Right lobe of liver (tissue), 6 donors: ENCODE measurements around the gene BICC1. TPM values are rescaled to one million over a fixed set of nuclear protein-coding genes. Genes with fewer than 3 reads are reported as not detected.

Source experiments
- ATAC-seq, 4 donors: fragments of 200-7000 bp; cut with Tn5 transposase; one replicate each; pipeline ENCODE4 v1.9.1; 2020; ENCODE audit warnings: mild to moderate bottlenecking in 4 of 4, moderate library complexity in 4 of 4
- DNase-seq, 3 donors: peaks; one replicate each; pipeline ENCODE4 v3.0.0-alpha.2; 2020
- H3K27ac ChIP-seq, 3 donors: fragments of 200-600 bp; one replicate each; pipeline ENCODE4 v1.8.0; 2022
- H3K27me3 ChIP-seq, 2 donors: fragments of 200-600 bp; one replicate each; pipeline ENCODE4 v1.8.0; 2022
- H3K36me3 ChIP-seq, 4 donors: fragments of 200-600 bp; sonication (generic) in 1 of 4; one replicate each; pipeline versions ENCODE4 v1.5.1 to v1.8.0; 2017 to 2022; ENCODE audit warnings: control low read depth in 1 of 4
- H3K4me1 ChIP-seq, 4 donors: fragments of 200-600 bp; sonication (generic) in 1 of 4; one replicate each; pipeline versions ENCODE4 v1.5.1 to v1.8.0; 2017 to 2022; ENCODE audit warnings: control low read depth in 1 of 4
- H3K4me3 ChIP-seq, 3 donors: fragments of 200-600 bp; one replicate each; pipeline ENCODE4 v1.8.0; 2022
- H3K9me3 ChIP-seq, 4 donors: fragments of 200-600 bp; sonication (generic) in 1 of 4; one replicate each; pipeline versions ENCODE4 v1.5.1 to v1.8.0; 2017 to 2022; ENCODE audit warnings: control low read depth in 1 of 4
- CTCF ChIP-seq, 4 donors: fragments of 200-600 bp in 3 of 4; fragments of 450-650 bp in 1 of 4; IDR thresholded peaks; one replicate each; pipeline versions ENCODE4 v1.5.1 to v1.8.0; 2016 to 2022; ENCODE audit warnings: antibody characterized with exemption in 4 of 4, mild to moderate bottlenecking in 2 of 4
- POLR2A ChIP-seq: fragments of 450-650 bp; IDR thresholded peaks from one replicate; pipeline ENCODE4 v1.6.1; 2017; ENCODE audit warnings: antibody characterized with exemption, mild to moderate bottlenecking
- WGBS: methylation state at CpG from one replicate; pipeline ENCODE4 v1.1.6; 2018; ENCODE audit warnings: low coverage, low lambda C conversion rate; ENCODE audit not compliant: insufficient coverage; ENCODE audit errors: missing lambda C conversion rate; 5-methylcytosine and 5-hydroxymethylcytosine counted together
- intact Hi-C, 2 donors: fragments of 100-400 bp; cut with DNase I; formaldehyde crosslinking; loops; one replicate each; pipeline versions ENCODE4 v1.11.2 to v1.14.1; 2022
- total RNA-seq, 6 experiments: library from RNA; depleted of rRNA in 2 of 6; stranded (reverse); fragments of >200 nt in 2 of 6; fragmentation: NEBNext Ultra II Directional in 3 of 6; extraction: Animal tissue kit (Norgen Biotek cat#: 25700) in 3 of 6; gene quantifications; one replicate each; pipeline versions ENCODE4 v1.1.0 to v1.2.4, GENCODE V29; 2016 to 2023
- donor health status: DM: no; HTN: yes; CAD: no.
- donor health status: DM: no; HTN: no; CAD: no.
- donor health status: DM: no; HTN: no; CAD: no.
- donor health status: DM: no; HTN: yes; CAD: no.
- donor health status: DM: no; HTN: yes; CAD: no.

The BICC1 gene
- total RNA-seq, 6 experiments from 2014 or later = 1.2 to 9.0 (median 2.3) TPM

DNA sequence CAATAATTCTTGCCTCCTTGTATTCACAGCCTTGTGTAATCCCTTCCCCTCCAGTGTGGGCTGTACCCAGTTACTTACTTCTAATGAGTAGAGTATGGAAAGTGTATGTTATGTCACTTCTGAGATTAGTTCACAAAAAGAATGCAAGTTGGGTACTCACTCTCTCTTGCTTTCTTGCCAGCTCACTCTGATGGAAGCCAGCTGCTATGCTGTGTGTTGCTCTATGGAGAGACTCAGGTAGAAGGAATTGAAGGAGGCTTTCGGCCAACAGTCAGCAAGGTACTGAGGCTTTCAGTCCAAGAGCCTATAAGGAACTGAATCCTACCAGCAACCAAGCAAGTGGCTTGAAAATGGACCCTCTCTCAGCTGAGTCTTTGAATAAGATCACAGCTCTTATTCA is 9.7 kb upstream of the BICC1 start:
- H3K27me3 ChIP-seq = no peaks in the 10 kb centered on the region
- H3K36me3 ChIP-seq = no peaks in the 10 kb centered on the region
- H3K4me3 ChIP-seq = no peak overlapping the region
- H3K9me3 ChIP-seq = no peaks in the 10 kb centered on the region
- ATAC-seq (no peak), DNase-seq (no peak)
- TF ChIP-seq POLR2A = no peak
- no peak for TF ChIP-seq CTCF (IDR thresholded peaks at IDR 0.05)
- H3K27ac ChIP-seq = no peak overlapping the region
- intact Hi-C loops = no loop called here
- 100% methylated on average over 1 of the region's 1 CpG for WGBS
- no peaks in the 10 kb centered on the region for H3K4me1 ChIP-seq

DNA sequence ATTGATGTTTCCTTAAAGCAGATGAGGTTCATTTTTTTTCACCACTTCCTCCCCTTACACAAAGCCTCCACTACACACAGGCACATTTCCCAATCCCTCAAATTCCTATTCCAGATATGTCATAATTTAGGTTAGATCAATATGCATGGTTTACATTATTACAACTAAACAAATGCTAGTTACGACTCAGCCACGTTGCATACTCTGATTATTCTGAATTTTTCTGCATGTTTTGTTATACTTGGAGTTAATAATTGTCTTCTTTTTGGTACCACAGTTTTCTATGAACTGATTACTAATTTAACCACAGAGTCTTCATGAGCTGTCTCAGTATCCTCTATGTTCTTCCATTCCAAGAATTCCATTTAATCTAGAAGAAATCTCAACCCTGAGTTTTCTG is 4.4 kb upstream of the BICC1 start:
- WGBS = 9% methylated on average over 2 of the region's 2 CpGs
- Histone ChIP-seq H3K27ac (no peak overlapping the region), H3K4me1 (peaks cover 0 to 4% (median 0%) of the 10 kb centered on the region in 4 donors), H3K4me3 (no peak overlapping the region), H3K27me3 (no peaks in the 10 kb centered on the region), H3K36me3 (no peaks in the 10 kb centered on the region), H3K9me3 (no peaks in the 10 kb centered on the region)
- intact Hi-C loops = no loop called here
- DNase-seq (no peak), ATAC-seq (no peak)
- TF ChIP-seq CTCF (IDR thresholded peaks at IDR 0.05) = no peak
- no peak for TF ChIP-seq POLR2A

DNA sequence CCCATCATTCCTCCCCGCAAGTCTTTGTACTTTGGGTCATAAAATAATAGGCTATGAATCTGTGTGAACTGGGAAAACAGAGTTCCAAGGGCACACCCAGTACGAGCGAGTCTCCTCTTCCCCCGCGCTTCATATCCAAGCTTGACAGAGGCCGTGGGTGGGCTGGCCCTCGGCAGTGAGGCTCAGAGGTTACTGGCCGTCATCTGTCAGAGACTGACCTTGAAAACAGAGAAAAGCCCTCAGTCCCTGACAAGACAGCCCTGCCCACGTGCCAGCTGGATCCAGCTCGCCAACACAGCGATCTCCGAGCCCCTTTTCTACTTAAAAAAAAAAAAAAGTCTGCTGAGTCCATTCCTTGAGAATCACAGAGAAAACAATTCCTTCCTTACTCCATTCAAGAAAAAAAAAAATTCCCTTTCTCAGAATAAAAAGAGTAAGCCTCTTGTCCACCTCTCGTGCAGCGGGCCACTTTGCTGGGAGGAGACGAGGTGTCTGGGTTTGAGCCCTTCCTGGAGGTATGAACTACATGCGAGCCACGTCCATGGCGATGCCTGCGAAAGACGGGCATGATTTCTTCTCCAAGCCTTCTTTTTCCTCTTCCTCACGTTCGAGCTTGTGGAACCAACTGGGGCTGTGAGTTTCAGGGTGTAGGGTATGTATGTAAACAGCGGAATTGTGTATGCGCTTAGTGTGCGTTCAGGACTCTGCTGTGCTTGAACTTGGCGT is 744 bp upstream of the BICC1 start:
- ATAC-seq = peak in 1 of 4 donors; percentile 13
- Histone ChIP-seq H3K4me3 (peak overlapping the region in 2 of 3 donors; percentile 14 to 55), H3K27ac (no peak overlapping the region), H3K4me1 (peaks cover 0 to 9% (median 0%) of the 10 kb centered on the region in 4 donors), H3K36me3 (no peaks in the 10 kb centered on the region), H3K9me3 (no peaks in the 10 kb centered on the region), H3K27me3 (no peaks in the 10 kb centered on the region)
- WGBS = 3% methylated on average over 22 of the region's 26 CpGs
- DNase-seq = peak in 1 of 3 donors; percentile 18
- TF ChIP-seq POLR2A (no peak), CTCF (IDR thresholded peaks at IDR 0.05) (no peak)
- intact Hi-C loops = no loop called here

DNA sequence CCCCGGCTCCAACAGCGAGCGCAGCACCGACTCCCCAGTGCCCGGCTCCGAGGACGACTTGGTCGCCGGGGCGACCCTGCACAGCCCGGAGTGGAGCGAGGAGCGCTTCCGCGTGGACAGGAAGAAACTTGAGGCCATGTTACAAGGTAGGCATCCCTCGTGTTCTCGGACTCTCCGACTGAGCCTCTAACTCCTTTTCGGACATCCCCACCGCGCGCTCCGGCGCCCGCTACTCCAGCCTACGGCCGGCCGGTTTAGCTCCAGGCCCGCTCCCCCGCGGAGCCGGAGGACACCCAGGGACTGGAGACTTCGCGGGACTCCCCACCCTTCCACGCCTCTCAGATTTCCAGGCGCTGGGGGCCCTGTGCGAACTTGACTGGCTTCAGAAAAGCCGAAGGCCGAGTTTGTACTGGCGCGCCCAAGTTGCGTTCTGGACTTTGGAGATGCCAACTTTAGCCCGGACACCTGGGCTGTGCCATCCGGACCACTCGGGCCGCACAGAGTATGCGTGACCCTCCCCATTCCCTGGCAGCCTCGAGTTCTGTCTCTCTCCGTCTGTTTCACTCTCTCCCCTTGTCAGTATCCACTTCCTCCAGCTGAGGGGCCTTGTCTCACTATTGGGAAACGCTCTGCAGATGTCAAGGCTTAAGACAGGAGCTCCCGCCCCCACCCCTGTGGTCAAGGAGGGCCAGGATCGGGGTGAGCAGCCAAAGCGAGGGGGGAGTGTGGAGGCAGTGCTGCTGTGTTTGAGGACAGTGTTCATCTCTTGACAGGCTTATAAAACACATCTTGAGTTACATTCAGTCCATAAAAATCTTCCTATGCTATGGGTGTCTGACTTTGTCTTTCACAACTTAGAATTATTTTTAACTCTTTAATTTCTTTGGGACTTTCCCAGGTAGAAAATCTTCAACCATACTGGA is 777 bp downstream of the BICC1 start:
- peak; percentile 52 to 60 (median 56) for ATAC-seq

More for the DNA sequence above, 777 bp downstream of the BICC1 start:
- intact Hi-C loops = no loop called here
- Histone ChIP-seq H3K4me1 (peaks cover 0 to 9% (median 0%) of the 10 kb centered on the region in 4 donors), H3K27me3 (no peaks in the 10 kb centered on the region), H3K4me3 (peak overlapping the region; percentile 43 to 55 (median 44)), H3K36me3 (no peaks in the 10 kb centered on the region), H3K9me3 (no peaks in the 10 kb centered on the region), H3K27ac (peak overlapping the region in 2 of 3 donors; percentile 20 to 36)
- DNase-seq = peak in 2 of 3 donors; percentile 23 to 45
- no peak for TF ChIP-seq POLR2A
- no peak for TF ChIP-seq CTCF (IDR thresholded peaks at IDR 0.05)
- WGBS = 1% methylated on average over 9 of the region's 53 CpGs
